ENCODE measurements around the gene SSX7.
"Not testable (repeated sequence)": the region's sequence is repeated elsewhere in the genome, so short reads cannot be mapped to it uniquely, and the experiment has no call there.

SSX7 gene, protein sequence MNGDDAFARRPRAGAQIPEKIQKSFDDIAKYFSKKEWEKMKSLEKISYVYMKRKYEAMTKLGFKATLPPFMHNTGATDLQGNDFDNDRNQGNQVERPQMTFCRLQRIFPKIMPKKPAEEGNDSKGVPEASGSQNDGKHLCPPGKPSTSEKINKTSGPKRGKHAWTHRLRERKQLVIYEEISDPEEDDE

DNA sequence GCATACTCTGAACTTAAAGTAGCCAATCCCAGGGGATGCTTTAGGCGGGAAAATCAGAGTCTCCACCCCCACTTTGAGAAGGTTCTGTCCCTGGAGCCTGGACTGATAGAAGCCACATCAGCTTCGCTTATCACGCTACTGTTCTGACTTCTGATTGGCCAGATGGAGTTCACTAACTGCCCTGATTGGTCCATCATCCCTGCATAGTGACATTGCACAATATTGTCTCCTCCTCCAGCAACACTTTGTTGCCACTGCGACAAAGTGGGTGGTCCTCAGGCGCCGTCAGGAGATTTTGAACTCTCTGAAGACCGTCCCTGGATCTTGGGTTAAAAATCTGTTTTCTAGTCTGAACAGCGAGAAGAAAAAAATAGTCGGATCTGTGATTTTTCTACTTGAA, at the start of gene SSX7:
Gene SSX7, minus strand, starts transcription at position 101 of the 400 bp plus-strand sequence. CDS start 1,428 bp downstream, outside the sequence.
- not testable (repeated sequence) for DNase-seq

DNA sequence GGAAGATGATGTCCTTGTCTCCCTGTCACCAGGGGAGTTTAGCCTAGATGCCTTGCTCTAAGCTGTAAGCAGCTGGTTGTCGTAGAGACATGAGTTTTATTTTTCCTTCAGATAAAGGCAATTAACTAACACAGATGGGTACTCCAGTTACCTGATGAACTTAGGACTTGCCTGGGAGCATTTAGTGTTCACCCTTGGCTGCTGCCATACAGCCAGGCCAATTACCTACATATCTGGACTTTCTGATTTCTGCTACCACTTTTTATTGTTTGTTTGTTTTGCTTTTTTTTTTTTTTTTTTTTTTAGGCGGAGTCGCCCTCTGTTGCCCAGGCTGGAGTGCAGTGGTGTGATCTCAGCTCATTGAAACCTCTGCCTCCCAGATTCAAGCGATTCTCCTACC, 37.3 kb upstream of the SSX7 start:
- DNase-seq, result not testable (repeated sequence)

DNA sequence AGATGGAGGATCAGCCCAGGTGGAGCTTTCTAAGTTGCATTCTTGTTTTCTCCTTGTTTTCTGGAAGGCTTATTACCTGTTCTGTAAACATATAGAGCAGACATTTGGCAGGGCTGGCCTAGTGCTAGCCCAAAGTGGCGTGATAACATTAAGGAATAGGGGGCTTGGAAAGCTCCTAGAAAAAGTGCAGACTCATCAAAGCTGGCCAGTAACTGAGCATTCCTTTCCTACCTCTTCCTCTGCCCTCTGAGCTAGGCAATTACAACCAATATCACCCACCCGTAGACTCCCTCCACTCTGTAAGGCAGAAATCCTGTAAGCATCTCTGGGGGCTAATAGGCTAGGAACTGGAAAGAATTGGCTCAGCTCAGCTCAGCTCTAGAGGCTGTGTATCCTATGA, 7.5 kb upstream of the SSX7 start:
- DNase-seq, result not testable (repeated sequence)

DNA sequence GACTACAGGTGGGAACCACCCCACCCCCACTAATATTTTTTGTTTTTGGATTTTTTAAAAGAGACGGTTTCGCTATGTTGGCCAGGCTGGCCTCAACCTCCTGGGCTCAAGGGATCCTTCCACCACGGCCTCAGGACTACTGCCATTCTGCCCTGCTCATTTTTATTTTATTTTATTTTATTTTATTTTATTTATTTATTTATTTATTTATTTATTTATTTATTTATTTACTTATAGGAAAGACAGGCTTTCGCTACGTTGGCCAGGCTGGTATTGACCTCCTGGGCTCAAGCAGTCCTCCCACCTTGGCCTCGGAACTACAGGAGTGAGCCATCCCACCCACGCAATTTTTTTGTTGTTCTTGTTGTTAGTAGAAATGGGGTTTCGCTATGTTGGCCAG, 775 bp upstream of the SSX7 start:
- not testable (repeated sequence) for DNase-seq

DNA sequence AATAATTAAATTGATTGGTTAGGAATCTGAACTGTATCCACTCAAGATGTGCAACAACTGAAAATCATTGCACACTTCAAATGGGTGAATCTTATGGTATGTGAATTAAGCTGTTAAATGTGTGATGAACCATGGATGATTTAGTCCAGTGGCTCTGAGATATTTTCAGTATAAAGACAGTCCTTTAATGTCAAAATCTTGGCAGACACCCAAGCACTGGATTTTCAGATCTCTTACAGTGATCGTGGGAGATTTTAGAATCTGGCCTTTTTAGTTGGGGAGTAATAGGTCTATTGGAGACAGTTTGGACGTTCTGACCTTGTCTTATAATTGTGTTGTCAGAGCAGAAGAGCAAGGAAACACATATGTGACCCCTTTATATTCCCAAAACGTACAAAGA, 4.0 kb downstream of the SSX7 start:
- not testable (repeated sequence) for DNase-seq

DNA sequence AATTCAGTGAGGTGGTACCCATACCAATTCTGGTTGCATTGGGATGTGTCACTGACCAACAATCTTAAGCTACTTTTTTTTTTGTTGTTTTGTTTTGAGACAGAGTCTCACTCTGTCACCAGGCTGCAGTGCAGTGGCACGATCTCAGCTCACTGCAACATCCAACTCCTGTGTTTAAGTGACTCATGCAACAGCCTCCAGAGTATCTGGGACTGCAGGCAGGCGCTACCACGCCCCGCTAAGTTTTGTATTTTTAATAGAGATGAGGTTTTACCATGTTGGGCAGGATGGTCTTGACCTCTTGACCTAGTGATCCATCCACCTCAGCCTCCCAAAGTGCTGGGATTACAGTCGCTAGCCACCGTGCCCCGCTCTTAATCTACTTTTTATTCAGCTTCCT, 5.7 kb downstream of the SSX7 start:
- not testable (repeated sequence) for DNase-seq

GRCh38 chrX:52628483-52628882, 26.2 kb downstream of the SSX7 start:
- DNase-seq, result not testable (repeated sequence)

- not testable (repeated sequence) for DNase-seq
These were observed 34.0 kb downstream of the SSX7 start for GRCh38 chrX:52620661-52621060.

- no peak for DNase-seq
These were observed 45.7 kb downstream of the SSX7 start for GRCh38 chrX:52608961-52609360.

DNA sequence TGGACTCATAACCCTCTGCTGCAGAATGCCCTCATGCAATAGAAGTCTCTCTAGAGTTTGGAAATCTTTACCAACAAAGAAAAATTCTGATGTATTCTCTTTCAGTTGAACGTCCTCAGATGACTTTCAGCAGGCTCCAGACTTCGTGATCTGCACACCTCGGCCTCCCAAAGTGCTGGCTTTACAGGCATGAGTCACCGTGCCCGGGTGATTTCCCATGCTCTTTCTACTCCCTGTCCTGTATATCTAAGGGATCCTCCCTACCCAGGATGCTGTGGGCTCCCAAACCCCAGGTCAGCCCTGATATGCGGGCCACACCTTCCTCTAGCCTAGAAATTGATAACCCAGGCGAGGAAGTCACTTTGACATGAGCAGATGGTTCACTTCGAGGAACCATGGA, 51.5 kb downstream of the SSX7 start:
- DNase-seq, result not testable (repeated sequence)

DNA sequence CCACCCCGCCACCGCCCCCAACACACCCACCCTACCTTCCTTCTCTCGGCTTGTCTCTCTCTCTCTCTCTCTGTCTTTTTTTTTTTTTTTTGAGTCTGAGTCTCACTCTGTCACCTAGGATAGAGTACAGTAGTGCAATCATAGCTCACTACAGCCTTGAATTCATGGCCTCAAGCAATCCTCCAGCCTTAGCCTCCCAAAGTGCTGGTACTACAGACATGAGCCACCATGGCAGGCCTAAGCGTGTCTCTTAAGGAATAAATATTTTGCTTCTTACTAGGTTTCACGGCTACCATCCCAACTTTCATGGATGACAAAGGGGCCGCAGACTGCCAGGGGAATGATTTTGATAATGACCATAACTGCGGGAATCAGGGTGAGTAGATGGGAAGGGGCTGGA, 55.8 kb downstream of the SSX7 start:
- DNase-seq, result no peak

DNA sequence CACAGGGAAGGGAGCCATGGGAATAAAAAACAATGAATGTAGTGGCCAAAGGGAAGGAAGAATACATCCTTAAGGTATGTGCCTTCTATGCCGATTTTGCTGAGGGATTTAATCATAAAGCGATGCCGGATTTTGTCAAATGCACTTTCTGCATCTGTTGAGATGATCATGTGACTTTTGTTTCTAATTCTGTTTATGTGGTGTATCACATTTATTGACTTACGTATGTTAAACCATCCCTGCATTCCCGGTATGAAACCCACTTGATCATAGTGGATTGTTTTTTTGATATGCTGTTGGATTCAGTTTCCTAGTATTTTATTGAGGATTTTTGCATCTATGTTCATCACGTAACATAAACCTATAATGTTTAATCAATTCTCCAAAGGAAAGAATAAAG, 60.0 kb downstream of the SSX7 start:
- DNase-seq, result no peak
